ENCODE results near the gene CELF6.
"Not testable (repeated sequence)": the region's sequence is repeated elsewhere in the genome, so short reads cannot be mapped to it uniquely, and the experiment has no call there.

CELF6 gene

GRCh38 chr15:72285927-72286516, 33.9 kb downstream of the CELF6 start:
- peak; percentile 67 for TF ChIP-seq CTCF (IDR thresholded peaks at IDR 0.05; ENCODE audit: insufficient read depth, low read depth, low read length, missing control alignments)
- H3K4me3 ChIP-seq (ENCODE audit: low read length) = no peak overlapping the region
- DNase-seq (ENCODE audit: low read depth) = peak; percentile 48

- no peak for DNase-seq (ENCODE audit: low read depth)
- no peak overlapping the region for H3K4me3 ChIP-seq (ENCODE audit: low read length)
- TF ChIP-seq CTCF (IDR thresholded peaks at IDR 0.05; ENCODE audit: insufficient read depth, low read depth, low read length, missing control alignments) = no peak
Observed at GRCh38 chr15:72285402-72285801, 34.6 kb downstream of the CELF6 start.

- TF ChIP-seq CTCF (IDR thresholded peaks at IDR 0.05; ENCODE audit: insufficient read depth, low read depth, low read length, missing control alignments) = no peak
- no peak overlapping the region for H3K4me3 ChIP-seq (ENCODE audit: low read length)
- peak; percentile 64 for DNase-seq (ENCODE audit: low read depth)
Observed at GRCh38 chr15:72284781-72285180, 35.2 kb downstream of the CELF6 start.

GRCh38 chr15:72281713-72282112, 38.2 kb downstream of the CELF6 start:
- no peak for TF ChIP-seq CTCF (IDR thresholded peaks at IDR 0.05; ENCODE audit: insufficient read depth, low read depth, low read length, missing control alignments)
- H3K4me3 ChIP-seq (ENCODE audit: low read length) = no peak overlapping the region
- no peak for DNase-seq (ENCODE audit: low read depth)

GRCh38 chr15:72280751-72281150, 39.2 kb downstream of the CELF6 start:
- no peak for TF ChIP-seq CTCF (IDR thresholded peaks at IDR 0.05; ENCODE audit: insufficient read depth, low read depth, low read length, missing control alignments)
- no peak for DNase-seq (ENCODE audit: low read depth)
- no peak overlapping the region for H3K4me3 ChIP-seq (ENCODE audit: low read length)

GRCh38 chr15:72278737-72279136, 41.2 kb downstream of the CELF6 start:
- no peak for TF ChIP-seq CTCF (IDR thresholded peaks at IDR 0.05; ENCODE audit: insufficient read depth, low read depth, low read length, missing control alignments)
- DNase-seq (ENCODE audit: low read depth) = no peak
- H3K4me3 ChIP-seq (ENCODE audit: low read length) = no peak overlapping the region

- TF ChIP-seq CTCF (IDR thresholded peaks at IDR 0.05; ENCODE audit: insufficient read depth, low read depth, low read length, missing control alignments) = no peak
- no peak overlapping the region for H3K4me3 ChIP-seq (ENCODE audit: low read length)
- DNase-seq (ENCODE audit: low read depth) = no peak
Observed at GRCh38 chr15:72276326-72276700, 43.6 kb downstream of the CELF6 start.

- H3K4me3 ChIP-seq (ENCODE audit: low read length); DNase-seq (ENCODE audit: low read depth): not testable (repeated sequence)
Observed at GRCh38 chr15:72275635-72276325, 44.2 kb downstream of the CELF6 start.
